LNCAP (cell line): ENCODE measurements around the gene OSBPL2.

Experiments used
- TF ChIP-seq, protein P1 (sequence below): fragments of 450-650 bp; IDR thresholded peaks from 2 replicates; pipeline ENCODE4 v1.5.1; 2017; ENCODE audit warnings: mild to moderate bottlenecking

OSBPL2 gene

DNA sequence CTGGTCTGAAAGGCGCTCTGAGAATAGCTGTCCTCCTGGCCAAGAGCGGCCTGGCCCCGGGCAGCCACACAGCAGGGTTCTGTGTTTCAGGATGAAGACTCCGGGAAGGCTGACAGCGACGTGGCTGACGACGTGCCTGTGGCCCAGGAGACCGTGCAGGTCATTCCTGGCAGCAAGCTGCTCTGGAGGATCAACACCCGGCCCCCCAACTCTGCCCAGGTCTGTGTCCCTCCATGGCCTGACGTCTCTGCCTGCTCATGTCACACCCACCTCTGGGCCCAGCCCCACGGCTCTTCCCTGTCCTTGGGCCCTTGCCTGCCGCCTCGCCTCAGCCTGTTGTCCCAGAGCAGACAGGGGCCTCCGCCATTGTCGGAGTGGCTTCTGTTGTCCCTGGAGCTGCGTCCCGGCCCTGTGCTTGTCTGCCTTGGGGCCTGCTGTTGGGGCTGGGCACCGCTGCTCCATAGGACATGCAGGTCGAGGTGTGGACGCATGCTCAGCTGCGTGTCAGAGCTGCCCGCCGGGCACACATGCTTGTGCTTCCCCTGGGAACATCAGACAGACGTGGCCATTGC, 48.3 kb downstream of the OSBPL2 start:
- TF ChIP-seq, protein P1, sequence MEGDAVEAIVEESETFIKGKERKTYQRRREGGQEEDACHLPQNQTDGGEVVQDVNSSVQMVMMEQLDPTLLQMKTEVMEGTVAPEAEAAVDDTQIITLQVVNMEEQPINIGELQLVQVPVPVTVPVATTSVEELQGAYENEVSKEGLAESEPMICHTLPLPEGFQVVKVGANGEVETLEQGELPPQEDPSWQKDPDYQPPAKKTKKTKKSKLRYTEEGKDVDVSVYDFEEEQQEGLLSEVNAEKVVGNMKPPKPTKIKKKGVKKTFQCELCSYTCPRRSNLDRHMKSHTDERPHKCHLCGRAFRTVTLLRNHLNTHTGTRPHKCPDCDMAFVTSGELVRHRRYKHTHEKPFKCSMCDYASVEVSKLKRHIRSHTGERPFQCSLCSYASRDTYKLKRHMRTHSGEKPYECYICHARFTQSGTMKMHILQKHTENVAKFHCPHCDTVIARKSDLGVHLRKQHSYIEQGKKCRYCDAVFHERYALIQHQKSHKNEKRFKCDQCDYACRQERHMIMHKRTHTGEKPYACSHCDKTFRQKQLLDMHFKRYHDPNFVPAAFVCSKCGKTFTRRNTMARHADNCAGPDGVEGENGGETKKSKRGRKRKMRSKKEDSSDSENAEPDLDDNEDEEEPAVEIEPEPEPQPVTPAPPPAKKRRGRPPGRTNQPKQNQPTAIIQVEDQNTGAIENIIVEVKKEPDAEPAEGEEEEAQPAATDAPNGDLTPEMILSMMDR = no peak

DNA sequence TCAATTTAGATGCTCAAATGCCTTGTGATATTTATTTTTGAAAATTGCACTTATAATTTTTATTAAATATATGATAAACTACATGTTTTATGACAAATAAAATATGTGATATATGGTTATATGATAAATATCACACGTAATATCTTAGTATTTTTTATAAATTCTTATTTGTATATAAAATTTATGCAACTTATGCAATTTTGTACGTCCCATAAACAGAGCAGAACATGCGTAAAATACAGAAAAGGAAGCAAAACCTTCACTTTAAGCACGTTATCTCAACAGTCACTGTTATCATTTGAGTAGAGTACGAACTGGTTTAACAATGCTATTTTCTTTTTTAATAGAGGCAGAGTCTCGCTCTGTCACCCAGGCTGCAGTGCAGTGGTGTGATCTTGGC, 48.8 kb downstream of the OSBPL2 start:
- TF ChIP-seq, protein P1 = no peak

DNA sequence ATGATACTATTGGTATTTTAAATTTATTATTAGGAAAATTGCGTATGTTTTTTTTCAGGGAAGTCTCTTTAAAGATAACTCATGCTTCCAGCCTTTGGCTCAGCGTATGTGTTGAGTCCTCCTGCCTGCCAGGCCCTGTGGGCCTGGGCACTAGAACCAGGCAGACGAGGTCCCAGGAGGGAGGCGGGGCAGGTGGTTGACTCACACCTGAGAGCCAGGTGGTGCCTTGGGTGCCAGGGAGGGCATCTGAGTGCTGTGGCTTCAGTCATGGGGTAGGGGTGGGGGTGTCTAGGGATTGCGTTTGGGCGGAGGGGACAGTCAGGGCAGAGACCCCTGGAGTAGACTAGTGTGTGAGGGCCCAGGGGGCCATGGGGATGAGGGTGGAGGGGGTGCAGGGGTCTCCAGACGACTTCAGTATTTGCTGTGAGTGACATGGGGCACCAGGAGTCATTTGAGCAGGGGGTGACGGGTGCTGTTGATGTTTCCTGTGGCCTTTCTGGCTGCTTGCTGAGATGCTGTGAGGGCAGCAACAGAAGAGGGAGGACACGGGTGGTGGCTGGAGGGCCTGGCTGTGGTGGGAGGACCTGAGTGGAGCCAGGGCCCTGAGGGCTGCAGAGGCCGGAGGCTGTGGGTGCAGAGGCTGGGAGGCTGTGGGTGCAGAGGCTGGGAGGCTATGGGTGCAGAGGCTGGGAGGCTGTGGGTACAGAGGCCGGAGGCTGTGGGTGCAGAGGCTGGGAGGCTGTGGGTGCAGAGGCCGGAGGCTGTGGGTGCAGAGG, 49.6 kb downstream of the OSBPL2 start:
- TF ChIP-seq, protein P1 = no peak

DNA sequence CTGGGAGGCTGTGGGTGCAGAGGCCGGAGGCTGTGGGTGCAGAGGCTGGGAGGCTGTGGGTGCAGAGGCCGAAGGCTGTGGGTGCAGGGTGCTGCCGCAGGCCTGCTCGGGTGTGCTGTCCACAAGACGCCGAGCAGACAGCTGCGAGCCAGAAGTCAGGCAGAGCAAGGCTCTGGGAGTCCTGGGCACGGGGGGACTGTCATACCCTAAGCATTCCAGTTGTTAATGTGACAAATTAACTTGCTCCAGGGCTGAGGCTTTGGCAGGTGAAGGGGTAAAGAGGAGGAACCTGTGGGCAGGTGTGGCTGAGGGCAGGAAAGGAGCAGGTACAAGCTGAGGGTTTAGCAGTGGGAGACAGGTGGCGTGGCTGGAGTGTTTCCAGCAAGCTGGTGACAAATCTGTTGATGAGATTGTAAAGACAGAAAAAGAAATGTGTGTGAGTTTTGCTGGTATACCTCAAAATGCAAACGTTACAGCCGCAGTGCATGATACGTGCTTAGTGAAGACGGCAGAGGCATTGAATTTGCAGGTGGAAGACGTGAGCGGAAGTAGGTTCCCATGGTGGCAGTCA, 50.3 kb downstream of the OSBPL2 start:
- TF ChIP-seq, protein P1 = no peak

DNA sequence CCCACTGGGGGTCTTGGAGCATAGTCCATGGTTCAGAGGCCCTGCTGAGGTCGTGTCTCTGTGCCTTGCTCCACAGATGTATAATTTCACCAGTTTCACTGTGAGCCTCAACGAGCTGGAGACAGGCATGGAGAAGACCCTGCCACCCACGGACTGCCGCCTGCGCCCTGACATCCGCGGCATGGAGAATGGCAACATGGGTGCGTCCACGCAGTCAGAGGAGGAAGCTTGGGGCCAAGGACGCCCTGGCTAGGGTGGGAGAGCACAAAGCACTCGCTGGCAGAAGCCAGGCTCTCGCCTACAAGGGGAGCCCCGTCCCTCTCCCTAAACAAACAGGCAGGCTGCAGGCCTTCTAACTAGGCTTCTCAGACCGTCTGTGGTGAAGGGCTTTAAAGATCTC, 50.8 kb downstream of the OSBPL2 start:
- TF ChIP-seq, protein P1 = no peak

DNA sequence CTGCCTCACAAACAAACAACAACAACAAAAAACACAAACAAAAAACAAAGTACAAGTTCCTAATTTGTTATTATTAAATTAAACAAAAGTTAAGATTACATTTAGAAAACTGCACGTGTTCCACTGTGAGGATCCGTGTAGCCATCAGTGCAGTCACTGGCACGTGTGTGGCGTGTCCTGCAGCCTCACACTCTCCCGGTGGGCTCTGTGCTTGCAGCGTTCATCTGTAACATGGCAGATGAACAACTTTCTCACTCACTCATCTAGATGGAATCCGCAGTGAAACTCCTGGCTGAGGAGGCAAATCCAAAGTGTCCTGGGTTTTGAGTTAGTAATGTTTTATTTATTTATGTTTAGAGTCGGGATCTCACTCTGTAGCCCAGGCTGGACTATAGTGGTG, 51.6 kb downstream of the OSBPL2 start:
- TF ChIP-seq, protein P1 = no peak

DNA sequence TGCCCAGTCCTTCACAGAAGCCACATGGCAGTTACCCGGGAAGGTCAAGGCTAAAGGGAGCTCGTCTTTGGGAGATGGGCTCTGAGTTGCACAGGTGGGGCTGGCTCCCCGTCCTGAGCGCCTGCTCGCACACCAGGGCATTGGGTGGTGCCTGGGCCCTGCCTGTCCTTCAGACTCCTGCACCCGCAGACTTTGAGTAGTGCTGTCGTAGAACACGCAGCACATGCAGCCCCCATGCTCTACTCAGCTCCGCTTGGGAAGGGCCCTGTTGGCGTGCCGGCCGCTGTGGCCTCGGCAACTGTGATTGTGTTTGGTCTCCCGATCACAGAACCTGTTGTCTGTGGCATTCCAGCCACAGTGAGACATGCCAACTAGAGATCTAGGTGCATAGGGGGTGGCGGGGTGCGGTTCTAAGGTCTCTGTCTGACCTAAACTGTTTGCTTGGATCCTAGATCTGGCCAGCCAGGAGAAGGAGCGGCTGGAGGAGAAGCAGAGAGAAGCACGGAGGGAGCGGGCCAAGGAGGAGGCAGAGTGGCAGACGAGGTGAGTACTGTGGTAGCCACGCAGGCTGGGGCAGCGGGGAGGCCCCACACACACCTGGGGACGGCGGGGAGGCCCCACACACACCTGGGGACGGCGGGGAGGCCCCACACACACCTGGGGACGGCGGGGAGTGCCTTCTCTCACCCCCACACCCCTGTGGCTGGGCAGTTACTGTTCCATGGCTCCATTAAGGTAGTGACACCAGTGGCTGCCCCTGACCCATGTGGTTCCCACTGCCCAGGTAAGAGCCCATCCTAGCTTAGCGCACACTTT, 53.1 kb downstream of the OSBPL2 start:
- TF ChIP-seq, protein P1 = no peak
